PC-9 (cell line): ENCODE results near the gene PPIC. TPM values are rescaled to one million over a fixed set of nuclear protein-coding genes. Genes with fewer than 3 reads are reported as not detected.

Experiments used
- Bru-seq: library from RNA; stranded (reverse); fragments of 400-500 nt; gene quantifications from one replicate; lab custom pipeline; 2021; lab: Mats Ljungman, UMichigan
- BruChase-seq, 2 experiments: library from RNA; stranded (reverse); fragments of 400-500 nt; gene quantifications; one replicate each; lab custom pipeline; 2021; lab: Mats Ljungman, UMichigan
- BruUV-seq: library from RNA; stranded (reverse); fragments of 400-500 nt; replicated peaks from 2 replicates; lab custom pipeline; 2021; lab: Mats Ljungman, UMichigan
- CTCF ChIA-PET: fragments of 300-600 bp; sonication (Branson Sonifier 250); formaldehyde crosslinking; loops from one replicate; lab custom pipeline; 2022; ENCODE audit warnings: antibody characterized with exemption; lab: Charles Lee
- POLR2A ChIA-PET: fragments of 300-600 bp; sonication (Branson Sonifier 250); formaldehyde crosslinking; loops from one replicate; lab custom pipeline; 2022; ENCODE audit warnings: antibody characterized with exemption; ENCODE audit not compliant: unreplicated experiment; lab: Charles Lee
- DNase-seq, 2 experiments: peaks; one replicate each; pipeline versions ENCODE4 v3.0.0 to v3.0.0-alpha.2; 2015 to 2022; ENCODE audit warnings: mixed read lengths in 1 of 2
- H2AFZ ChIP-seq: fragments of 200-600 bp; sonication (generic); 2 replicates; pipeline ENCODE4 v1.8.1; 2017; ENCODE audit warnings: antibody characterized with exemption
- H3F3A ChIP-seq: fragments of 200-600 bp; sonication (generic); 2 replicates; pipeline ENCODE4 v1.8.1; 2017; ENCODE audit warnings: antibody characterized with exemption, mild to moderate bottlenecking, low read depth; ENCODE audit not compliant: insufficient read depth
- H3K27ac ChIP-seq: fragments of 200-600 bp; sonication (generic); 2 replicates; pipeline ENCODE4 v1.6.1; 2016; ENCODE audit warnings: mixed run types
- H3K27me3 ChIP-seq: fragments of 200-600 bp; sonication (generic); 2 replicates; pipeline ENCODE4 v1.6.1; 2016; ENCODE audit warnings: low read depth, mixed run types; ENCODE audit not compliant: insufficient read depth
- H3K36me3 ChIP-seq: fragments of 200-600 bp; sonication (generic); 2 replicates; pipeline ENCODE4 v1.6.1; 2016; ENCODE audit warnings: low read depth, mixed run types
- H3K4me1 ChIP-seq: fragments of 200-600 bp; sonication (generic); replicated peaks from 2 replicates; pipeline ENCODE4 v1.6.1; 2016; ENCODE audit warnings: mixed run types; ENCODE audit not compliant: insufficient read depth
- H3K4me2 ChIP-seq: fragments of 200-600 bp; sonication (generic); 2 replicates; pipeline ENCODE4 v1.6.1; 2017; ENCODE audit warnings: mixed run types
- H3K4me3 ChIP-seq: fragments of 200-600 bp; sonication (generic); 2 replicates; pipeline ENCODE4 v1.6.1; 2016; ENCODE audit warnings: mixed run types
- H3K79me2 ChIP-seq: fragments of 200-600 bp; sonication (generic); 2 replicates; pipeline ENCODE4 v1.6.1; 2017; ENCODE audit warnings: low read depth, mixed run types
- H3K9me2 ChIP-seq: fragments of 200-600 bp; sonication (generic); 2 replicates; pipeline ENCODE4 v1.8.1; 2017; ENCODE audit warnings: mild to moderate bottlenecking; ENCODE audit not compliant: insufficient read depth
- H3K9me3 ChIP-seq: fragments of 200-600 bp; sonication (generic); 2 replicates; pipeline ENCODE4 v1.8.1; 2016; ENCODE audit warnings: low read depth; ENCODE audit not compliant: insufficient read depth
- H4K20me1 ChIP-seq: fragments of 200-600 bp; sonication (generic); 2 replicates; pipeline ENCODE4 v1.8.1; 2017; ENCODE audit not compliant: insufficient read depth
- CTCF ChIP-seq: fragments of 200-600 bp; sonication (generic); conservative IDR thresholded peaks from 2 replicates; pipeline ENCODE4 v1.6.1; 2017; ENCODE audit warnings: mixed run types, antibody characterized with exemption, mild to moderate bottlenecking, moderate library complexity
- EZH2 ChIP-seq: fragments of 200-600 bp; sonication (generic); IDR thresholded peaks from 2 replicates; pipeline ENCODE4 v1.8.0; 2017; ENCODE audit warnings: antibody characterized with exemption, low read depth
- intact Hi-C: fragments of 100-400 bp; cut with micrococcal nuclease; formaldehyde crosslinking; loops from one replicate; pipeline ENCODE4 v1.10.0; 2022; ENCODE audit not compliant: unreplicated experiment
- long read RNA-seq: library from polyadenylated mRNA; stranded (forward); transcript quantifications from one replicate; pipeline ENCODE4 v2.0.0, GENCODE V29; 2022
- total RNA-seq: library from RNA; stranded (reverse); gene quantifications from 2 replicates; pipeline ENCODE4 v1.2.3, GENCODE V29; 2021

PPIC gene
- total RNA-seq (22.3 and 27.4 TPM in 2 replicates), Bru-seq, nascent RNA (percentile 47 among the genes with signal in this experiment), BruChase-seq, experiment 1, labeled RNA remaining after a 2-hour chase (percentile 55 among the genes with signal in this experiment), BruChase-seq, experiment 2, labeled RNA remaining after a 6-hour chase (percentile 58 among the genes with signal in this experiment)
- long read RNA-seq, transcript PPIC-201 (5 exons, 1,380 nt): major isoform, 59 of 69 reads
- long read RNA-seq, partial matches to known transcripts: 1 of 69 reads
- long read RNA-seq, other reads (novel, unspliced or antisense): 9 of 69 reads

DNA sequence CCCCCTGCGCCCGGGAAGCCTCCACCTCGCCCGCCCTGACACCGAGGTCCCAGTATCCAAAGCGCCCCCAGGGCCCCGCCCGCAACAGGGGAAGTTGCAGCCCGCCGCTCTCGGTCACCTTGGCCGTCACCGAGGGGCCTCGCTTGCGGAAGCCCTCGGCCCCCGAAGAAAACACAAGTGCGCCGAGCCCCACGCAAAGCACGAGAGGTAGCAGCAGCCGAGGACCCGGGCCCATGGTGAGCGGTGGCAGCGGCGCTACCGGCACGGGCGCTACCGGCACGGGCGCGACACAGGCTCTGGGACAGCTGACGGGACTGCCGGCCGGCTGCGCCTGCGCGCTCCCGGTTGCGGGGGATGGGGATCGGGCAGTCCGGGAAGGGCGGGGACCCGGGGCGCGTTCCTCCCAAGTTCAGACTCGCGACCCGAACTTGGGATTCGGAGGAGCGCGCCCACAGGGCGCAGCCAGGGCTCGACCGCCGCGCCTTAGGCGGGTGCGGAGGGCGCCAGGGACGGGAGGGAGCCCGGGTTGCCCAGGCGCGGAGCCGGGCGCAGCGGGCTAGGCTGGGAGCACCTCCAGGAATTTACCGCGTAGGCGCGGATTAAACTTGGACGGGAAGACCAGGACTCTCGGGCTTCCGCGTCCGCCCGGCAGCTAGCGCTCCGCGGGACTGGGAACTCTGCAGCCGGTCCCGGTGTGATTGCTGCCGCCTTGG lies at the start of gene PPIC:
Gene PPIC, minus strand, starts transcription at position 335 of the 713 bp plus-strand sequence. Its CDS starts 100 bp downstream, at position 235.
- H3K27ac ChIP-seq: peak within 1 kb of the TSS; percentile 36
- intact Hi-C loops: loop anchor here (5.0 to 10.0 kb wide), 4 partner anchors 121 to 259 kb away; partner anchors contain the start of genes SNX2 and SNX24
- no TSS peak for BruUV-seq

DNA sequence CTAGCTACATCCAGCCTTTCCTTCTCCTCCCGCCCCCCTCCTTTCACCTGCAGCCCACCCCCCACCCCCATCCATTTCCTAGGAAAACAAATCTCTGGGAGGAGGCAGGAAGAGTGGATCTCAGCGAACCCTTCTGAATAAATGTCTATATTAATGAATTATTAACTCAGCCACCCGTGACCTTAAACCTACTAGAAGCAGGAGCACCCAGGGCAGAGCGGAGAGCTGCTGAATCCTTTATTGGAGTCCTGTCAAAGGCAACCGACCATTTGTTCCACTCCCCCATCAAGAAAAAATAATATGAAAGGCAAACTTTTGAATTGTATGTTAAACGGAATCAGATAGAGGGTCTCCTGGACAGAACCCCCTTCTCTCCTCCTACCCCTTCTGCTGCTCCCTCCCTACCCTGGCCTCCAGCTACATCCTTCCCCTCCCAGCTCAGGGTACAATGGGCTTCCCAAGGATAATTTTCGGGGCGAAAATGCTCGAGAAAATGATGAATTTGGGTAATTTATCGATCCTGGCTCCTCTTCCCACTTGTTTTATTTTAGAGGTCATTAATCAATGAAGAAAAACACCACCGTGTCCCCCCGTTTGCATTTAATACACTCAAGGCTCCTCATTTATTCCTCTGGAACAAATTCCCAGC lies 49.2 kb upstream of the PPIC start:
- Histone ChIP-seq H3K4me2 (no peak overlapping the region), H2AFZ (no peak overlapping the region), H3K9me2 (no peaks in the 10 kb centered on the region), H3K27ac (no peak overlapping the region), H3K4me1 (no peaks in the 10 kb centered on the region), H3K4me3 (no peak overlapping the region), H3K36me3 (no peaks in the 10 kb centered on the region), H3F3A (no peaks in the 10 kb centered on the region), H3K9me3 (no peaks in the 10 kb centered on the region), H3K27me3 (no peaks in the 10 kb centered on the region), H3K79me2 (no peaks in the 10 kb centered on the region), H4K20me1 (no peaks in the 10 kb centered on the region)
- TF ChIP-seq CTCF (no peak), EZH2 (no peak)
- intact Hi-C loops: no loop called here
- DNase-seq: no peak
- no TSS peak for BruUV-seq
- POLR2A ChIA-PET: interaction anchor here (0.6 kb wide), 1 partner anchor 124 kb away, joined by 3 read pairs; no protein-coding TSS in a partner anchor
- CTCF ChIA-PET: interaction anchor here (0.7 kb wide), 1 partner anchor 69 kb away, joined by 3 read pairs; no protein-coding TSS in a partner anchor

More for the DNA sequence above, at the start of gene PPIC:
- Histone ChIP-seq H4K20me1 (no peaks in the 10 kb centered on the region), H3K9me2 (no peaks in the 10 kb centered on the region), H3K4me1 (peaks cover 5% of the 10 kb centered on the region), H3K36me3 (no peaks in the 10 kb centered on the region), H3K4me2 (peak within 1 kb of the TSS; percentile 91), H3K4me3 (peak within 1 kb of the TSS; percentile 98), H3K9me3 (no peaks in the 10 kb centered on the region), H2AFZ (peak within 1 kb of the TSS; percentile 99), H3F3A (peaks cover 13% of the 10 kb centered on the region; the same call in 1 of the 2 replicates), H3K27me3 (no peaks in the 10 kb centered on the region), H3K79me2 (no peaks in the 10 kb centered on the region)
- TF ChIP-seq CTCF (no peak), EZH2 (no peak)
- ChIA-PET POLR2A (interaction anchor here (0.6 kb wide), 1 partner anchor 83 kb away, joined by 3 read pairs; no protein-coding TSS in a partner anchor), CTCF (no interaction called here)
- DNase-seq: peak; percentile 54 to 90
